Activated naive CD8-positive, alpha-beta T cell treated with anti-CD3 and anti-CD28 coated beads, Interleukin-2, amount 50 U/mL, for 16 hours (primary cell): ENCODE measurements around the gene CEP164.
"Not testable (repeated sequence)": the region's sequence is repeated elsewhere in the genome, so short reads cannot be mapped to it uniquely, and the experiment has no call there.

Source experiments
- DNase-seq: peaks from one replicate; pipeline ENCODE4 v3.0.0-alpha.2; 2020; ENCODE audit warnings: low read depth, low spot score

CEP164 gene

DNA sequence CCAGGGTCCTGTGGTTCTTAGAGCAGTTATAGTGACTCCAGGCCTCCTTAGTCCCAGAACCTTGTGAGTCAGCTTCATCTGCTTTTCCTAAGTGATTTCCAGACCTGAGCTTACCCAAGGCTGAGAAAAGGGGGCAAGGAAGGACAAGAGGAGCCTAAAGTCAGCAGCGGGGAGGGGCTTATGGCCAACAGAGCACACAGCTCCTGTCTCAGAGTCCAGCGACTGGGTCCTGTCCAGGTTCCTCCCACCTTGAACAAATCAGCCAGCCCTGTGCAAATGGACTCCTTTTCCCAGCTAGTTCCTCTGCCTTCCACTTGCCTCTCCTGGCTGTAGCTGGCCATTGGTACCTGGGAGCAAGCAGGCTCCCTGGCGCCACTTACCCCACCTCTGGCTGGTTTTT lies 22.5 kb upstream of the CEP164 start:
- no peak for DNase-seq

DNA sequence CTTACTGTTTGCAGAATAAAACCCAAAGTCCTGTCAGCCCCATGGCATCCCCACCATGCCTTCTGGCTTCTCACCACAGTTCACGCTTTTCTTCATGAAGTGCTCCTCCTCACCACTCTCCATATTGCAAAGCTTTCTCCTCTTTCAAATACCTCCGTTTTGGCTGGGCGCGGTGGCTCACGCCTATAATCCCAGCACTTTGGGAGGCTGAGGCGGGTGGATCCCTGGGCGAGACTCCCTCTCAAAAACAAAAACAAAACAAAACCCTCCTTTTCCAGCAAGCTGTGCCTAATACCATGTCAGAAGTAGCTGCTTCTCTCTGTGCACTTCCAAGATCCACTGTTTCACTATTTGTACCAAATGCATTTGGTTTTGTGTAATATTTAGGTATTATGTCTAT lies 18.3 kb upstream of the CEP164 start:
- DNase-seq = no peak

DNA sequence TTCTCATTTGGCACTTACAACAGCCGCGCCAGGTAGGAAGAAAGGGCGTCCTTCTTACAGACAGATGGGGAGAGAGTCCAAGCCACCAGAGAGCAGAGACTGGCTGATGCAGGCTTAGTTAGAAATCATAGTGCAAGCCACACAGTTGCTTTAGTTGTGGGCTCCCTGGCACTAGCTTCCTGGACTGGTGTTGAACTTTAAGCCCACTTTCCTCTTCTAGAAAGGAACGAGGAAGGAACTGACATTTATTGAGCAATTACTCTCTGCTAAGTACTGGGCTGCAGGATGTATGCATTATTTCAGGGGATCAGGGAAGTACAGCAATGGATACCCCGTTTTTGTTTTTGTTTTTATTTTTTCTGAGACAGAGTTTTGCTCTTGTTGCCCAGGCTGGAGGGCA lies 14.6 kb upstream of the CEP164 start:
- no peak for DNase-seq

DNA sequence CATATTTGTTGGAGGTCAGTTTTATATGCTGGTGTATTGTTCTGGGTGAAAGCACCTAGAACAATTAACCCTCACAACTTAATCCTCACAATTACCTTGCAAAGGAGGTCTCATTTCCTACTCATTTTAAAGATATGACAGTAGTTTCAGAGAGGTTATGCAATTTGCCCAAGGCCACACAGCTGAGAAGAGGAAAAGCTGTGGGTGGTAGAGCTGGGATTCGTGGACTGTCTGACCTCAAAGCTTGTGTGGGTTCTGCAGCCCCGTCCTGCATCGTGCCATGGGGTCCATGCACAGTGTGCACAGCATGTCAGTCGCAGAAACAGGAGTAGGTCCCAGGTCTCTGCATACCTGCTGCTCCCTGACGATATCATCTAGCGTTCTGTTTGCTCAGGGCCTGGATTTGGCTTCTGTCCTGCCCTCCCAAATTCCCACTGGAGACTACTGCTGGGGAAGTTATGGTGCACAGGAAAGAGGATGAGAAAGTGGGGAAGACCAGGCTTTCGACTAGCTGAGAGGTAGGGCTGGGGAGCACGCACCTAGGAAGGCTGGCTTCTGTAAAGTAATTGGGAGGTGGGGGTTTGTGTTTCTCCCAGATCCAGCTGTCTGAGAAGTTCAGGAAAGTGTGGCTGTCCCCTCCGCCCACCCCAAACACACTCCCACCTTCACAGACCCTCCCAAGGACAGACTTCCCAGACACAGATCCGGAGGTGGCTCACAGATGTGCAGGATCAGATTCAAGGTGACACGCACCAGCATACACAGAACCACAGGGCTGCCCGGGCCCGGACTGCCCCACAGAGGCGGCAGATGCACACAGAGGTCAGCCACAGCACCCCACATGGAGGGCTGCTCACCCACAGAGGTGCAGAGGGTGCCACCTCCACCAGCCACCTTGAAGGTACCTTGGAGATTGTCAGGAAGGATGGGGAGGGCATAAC lies 13.6 kb upstream of the CEP164 start:
- DNase-seq = no peak

DNA sequence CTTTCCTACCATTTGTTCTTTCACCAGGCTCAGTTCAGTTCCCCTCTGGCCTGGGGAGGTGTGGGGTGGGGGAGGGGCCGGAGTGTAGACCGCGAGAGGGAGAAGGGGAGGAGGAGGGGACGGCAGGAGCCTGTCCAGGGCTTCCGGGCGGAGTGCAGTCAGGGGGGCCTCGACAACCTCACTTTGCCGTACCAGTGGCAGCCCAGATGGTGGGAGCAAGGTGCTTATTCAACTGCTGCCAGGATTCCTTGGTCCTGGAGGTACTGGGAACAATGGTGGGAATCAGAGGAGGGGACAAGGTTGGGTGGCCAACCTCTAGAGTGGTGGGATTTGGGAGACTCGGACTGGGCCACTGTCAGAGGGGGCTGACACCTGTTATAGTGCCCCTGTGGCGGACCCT lies 12.8 kb upstream of the CEP164 start:
- no peak for DNase-seq

DNA sequence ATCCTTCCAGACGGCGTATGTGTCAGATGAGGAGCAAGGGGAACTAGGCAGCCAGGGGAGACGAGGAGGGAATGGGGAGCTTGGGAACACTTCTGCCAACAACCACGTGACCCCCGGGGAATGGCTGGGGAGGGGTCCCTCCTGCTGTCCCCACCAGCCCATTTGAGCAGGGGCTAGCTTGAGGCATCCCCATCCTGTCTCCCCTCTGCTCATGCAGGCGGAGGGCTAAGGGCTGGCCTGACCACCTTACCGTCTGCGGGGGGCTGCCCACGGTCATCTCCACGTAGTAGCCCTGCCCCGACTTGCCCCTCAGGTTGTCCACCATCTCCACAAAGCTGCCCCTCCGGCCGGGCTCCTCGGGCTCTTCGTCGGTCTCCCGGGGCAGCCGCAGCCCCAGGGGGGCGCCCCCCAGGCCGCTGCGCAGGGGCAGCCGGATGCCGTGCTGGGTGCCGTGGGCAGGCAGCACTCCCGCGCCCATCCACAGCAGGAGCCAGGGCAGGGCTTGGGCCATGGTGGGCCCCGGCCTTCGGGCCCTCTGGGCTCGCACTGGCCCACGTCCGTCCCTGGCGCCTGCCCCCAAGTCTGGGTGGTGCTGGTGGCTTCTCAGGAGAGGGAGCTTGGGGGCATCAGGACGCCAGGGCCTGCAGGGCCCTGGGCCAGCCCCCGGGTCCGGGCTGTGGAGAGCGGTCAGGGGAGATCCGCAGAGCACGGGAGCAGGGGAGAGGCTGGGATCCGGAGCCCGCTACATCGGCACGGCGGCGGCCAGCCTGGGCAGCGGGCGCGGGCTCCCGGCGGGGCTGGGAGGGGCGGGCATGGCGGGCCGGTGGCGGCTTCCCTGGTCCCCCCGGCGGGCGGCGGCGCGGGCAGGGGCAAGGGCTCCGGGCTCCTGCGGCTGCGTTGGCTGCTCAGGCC lies 12.1 kb upstream of the CEP164 start:
- no peak for DNase-seq

DNA sequence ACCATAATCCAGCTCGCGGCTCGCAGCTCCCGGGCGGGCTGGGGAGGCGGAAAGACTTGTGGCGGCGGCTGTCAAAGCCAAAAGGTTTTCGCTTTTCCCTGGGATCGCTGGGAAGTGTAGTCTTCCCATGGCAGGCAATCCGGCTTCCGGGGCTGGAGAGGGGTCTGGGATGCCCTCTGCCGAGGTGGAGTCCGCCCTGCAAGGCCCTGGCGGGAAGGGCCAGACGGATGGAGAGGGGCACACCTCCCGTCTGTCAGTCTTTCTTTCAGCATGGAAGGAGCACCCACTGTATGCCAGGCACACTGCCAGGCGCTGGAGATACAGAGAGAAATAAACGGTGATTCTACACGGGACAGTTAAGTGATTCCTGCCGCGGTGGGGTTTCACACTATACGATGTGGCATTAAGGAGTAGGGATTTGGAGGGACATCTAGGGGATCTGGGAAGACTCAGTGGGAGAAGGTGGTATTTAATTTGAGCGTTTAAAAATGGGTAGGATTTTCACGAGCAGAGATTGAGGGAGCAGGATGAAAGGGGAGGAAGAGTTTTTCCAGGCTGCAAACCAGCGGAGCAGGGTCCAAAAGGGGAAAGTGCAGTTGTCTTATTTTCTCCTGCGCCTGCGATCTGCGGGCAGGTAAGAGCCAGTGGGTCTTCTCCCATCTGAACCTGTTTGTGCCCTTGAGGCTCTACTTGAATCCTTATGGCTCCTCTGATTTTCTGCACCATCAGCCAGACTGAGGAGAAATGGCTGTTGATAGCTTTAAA lies 11.3 kb upstream of the CEP164 start, which contains the start of gene BACE1:
Gene BACE1, minus strand, starts transcription at position 60 of the 765 bp plus-strand sequence. CDS start 461 bp downstream, outside the sequence.
- no peak for DNase-seq

DNA sequence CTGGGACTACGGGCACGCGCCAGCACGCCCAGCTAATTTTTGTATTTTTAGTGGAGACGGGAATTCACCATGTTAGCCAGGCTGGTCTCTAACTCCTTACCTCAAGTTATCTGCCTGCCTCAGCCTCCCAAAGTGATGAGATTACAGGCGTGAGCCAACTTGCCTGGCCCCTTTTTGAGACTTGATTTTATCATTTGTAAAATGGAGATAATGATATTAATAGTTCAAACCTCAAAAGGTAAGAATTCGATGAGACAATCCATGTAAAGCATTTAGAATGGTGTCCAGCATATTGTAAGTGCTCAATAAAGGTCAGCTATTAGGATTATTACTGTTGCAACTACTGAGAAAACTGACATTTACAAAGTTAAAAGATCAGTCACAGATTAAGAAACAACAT lies 8.9 kb upstream of the CEP164 start:
- no peak for DNase-seq

DNA sequence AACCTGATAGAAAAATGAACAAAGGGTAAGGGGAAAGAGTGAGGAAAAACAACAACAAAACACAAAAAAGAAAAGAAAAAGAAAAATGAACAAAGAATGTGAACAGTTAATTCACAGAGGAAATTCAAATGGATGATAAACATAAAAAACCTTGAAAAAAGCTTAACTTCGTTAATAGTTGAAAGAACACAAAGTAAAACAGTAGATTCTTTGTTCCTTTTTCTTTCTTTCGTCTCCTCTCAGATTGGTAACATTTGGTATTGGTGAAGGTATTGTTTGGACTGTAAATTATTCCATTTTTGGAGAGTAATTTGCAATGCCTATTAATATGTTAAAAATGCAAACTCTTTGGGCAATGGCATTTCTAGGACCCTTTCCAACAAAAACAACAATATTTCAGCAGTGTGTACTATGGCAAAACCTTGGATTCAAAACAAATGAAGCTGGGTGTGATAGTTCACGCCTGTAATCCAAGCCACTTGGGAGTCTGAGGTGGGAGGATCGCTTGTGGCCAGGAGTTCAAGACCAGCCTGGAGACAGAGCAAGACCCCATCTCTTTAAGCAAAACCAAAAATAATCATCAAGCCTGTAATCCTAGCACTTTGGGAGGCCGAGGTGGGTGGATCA lies 8.3 kb upstream of the CEP164 start:
- no peak for DNase-seq

DNA sequence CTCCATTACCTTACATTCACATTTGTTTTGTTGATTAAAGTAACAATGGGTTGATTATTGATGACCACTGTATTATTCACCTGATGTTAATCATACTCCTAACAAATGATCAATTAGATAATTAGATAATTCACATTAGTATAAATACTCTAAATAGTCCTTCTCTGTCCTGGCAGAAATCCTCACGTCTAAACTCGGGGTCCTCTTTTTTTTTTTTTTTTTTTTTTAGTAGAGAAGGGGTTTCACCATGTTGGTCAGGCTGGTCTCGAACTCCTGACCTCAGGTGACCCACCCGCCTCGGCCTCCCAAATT lies 443 bp upstream of the CEP164 start:
- not testable (repeated sequence) for DNase-seq

DNA sequence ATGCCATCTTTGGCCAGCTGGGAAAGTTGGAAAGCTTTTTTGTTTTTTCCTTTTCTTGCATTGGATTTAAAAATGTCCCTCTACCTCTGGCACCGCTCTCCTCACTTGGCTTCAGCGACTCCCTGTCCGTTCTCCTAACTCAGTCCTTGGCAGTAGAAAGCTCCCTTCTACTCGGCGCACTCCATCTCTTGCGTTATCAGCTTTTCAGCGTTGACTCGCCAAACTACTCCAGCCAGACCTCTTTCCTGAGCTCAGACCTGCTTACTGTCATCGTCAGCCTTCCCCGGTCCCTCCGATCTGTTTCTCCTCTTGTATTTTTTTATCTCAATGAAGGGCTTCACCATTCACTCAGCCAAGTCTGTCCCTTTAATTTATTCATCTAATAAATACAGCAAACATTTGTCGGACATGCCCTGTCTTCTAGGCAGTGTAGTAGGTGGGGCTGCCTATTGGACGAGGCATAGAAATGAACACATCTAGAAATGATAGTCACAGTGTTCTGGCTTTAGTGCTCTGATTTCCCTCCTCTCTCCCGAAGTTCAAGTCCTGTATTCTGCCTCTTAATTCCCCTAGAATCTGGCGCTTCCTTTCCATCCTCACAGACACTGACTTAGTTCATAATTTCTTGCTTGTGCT lies 839 bp downstream of the CEP164 start:
- DNase-seq = no peak

DNA sequence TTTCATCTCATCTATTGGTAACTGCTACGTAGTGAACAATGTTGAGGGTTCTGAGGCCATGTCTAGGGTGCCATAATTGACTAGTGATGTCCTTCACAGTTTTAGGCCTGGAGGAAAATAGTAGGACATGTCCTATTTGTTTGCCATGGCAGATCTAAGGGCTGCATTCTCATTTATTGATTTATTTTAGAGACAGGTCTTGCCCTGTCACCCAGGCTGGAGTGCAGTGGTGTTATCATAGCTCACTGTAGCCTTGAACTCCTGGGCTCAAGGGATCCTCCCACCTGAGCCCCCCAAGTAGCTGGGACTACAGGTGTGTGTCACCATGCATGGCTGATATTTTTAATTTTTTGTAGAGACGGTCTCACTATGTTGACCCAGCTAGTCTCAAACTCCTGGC lies 5.2 kb downstream of the CEP164 start:
- no peak for DNase-seq

DNA sequence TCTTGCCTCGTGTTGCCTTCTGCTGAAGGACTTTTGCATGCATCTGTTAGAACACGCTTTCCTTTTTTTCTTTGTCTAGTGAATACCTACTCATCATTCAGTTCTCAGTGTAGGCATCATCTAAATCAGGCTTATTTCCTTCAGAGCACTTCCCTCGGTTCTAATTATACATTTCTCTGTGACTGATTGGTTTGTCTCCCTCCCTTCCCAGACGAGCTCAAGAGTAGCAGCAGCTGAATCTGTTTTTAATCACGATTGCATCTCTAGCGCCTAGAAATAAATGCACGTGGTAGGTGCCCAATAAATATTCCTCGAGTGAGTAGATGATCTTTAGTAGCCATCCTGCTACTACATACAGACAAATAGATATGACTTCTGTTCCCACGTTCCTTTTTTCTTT lies 6.3 kb downstream of the CEP164 start:
- DNase-seq = no peak

DNA sequence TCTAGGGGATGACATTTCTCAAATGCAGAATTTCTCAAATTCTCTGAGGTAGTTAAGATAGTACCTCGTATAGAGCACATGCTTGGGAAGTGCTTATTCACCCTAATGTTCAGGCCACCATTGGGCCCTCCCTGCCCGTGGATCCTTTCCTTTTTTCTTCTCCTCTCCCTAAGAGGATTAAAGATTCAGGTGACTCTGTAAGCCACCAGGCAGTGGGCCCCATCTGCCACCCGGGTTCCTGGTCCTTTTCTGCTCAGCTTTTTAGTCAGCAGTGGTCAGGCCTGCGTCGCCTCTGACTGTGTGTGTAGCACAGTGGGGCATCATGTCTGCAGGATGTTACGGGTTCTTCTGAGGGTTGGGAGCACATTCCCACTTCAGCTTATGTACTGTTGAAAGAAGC lies 7.2 kb downstream of the CEP164 start:
- no peak for DNase-seq

DNA sequence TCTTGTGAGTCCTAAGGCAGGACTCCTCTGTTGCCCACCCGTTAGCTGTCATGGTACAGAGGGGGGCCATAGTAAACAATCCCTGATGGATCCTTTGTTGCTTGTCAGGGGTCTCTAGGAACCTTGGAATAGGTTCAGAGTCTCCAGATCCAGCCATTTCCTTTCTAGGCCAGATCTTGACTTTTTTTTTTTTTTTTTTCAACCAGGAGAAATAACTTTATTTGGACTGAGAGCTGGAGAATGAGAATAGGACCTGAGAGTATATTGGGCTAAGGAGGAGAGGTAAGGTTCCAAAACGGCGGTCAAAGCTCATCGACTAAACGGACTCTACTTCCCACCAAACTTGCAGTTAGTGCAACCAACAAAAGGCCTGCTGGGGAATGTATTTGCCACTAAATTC lies 7.7 kb downstream of the CEP164 start:
- DNase-seq = no peak

DNA sequence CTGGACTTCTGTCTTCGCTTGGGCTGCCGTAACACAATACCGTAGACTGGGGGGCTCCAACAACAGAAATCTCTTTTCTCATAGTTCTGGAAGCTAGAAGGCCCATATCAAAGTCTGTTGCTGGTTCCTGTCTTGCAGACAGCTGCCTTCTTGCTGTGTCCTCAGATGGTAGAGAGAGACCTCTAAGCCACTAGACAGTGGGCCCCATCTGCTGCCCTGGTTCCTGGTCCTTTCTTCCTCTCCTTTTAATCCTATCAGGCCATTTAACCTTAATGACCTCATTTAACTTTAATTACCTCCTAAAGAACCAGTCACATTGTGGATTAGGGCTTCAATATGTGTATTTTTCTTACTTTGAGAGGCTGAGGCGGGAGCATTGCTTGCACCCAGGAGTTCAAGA lies 9.4 kb downstream of the CEP164 start:
- no peak for DNase-seq

DNA sequence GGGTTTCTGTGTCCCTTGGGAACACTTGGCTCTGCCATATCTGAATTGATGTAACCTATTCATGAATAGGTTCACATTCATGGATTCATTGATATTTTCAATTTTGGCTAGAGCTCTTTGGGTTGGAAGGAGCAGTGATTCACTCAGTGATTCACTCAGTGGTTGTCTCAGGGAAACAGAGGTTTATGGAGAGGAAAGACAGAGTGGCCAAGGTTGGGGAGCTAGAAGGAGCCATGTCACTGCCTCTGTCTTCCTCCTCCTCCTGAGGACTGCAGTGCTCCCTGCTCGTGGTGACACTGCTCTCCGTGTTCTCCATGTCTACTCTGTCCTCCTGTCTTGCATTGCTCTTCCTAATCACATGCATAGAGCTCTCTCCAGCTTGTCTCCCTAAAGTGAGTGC lies 17.4 kb downstream of the CEP164 start:
- no peak for DNase-seq

DNA sequence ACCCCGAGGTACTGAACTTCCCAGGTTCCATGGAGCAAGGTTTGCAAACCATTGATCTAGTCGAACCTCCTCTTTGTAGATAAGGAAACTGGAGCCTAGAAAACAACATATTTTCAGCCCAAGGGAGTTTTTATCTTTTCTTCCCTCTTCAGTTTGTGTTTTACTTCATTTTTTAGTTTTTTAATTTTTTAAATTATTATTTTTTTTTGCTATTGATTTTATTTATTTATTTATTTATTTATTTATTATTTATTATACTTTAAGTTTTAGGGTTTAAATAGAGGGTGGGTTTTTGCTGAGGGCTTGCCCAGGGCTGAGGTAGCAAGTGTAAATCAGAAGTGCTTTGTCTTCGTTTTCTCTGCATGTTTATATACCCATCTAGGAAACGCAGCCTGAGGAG lies 26.9 kb downstream of the CEP164 start:
- DNase-seq = no peak

DNA sequence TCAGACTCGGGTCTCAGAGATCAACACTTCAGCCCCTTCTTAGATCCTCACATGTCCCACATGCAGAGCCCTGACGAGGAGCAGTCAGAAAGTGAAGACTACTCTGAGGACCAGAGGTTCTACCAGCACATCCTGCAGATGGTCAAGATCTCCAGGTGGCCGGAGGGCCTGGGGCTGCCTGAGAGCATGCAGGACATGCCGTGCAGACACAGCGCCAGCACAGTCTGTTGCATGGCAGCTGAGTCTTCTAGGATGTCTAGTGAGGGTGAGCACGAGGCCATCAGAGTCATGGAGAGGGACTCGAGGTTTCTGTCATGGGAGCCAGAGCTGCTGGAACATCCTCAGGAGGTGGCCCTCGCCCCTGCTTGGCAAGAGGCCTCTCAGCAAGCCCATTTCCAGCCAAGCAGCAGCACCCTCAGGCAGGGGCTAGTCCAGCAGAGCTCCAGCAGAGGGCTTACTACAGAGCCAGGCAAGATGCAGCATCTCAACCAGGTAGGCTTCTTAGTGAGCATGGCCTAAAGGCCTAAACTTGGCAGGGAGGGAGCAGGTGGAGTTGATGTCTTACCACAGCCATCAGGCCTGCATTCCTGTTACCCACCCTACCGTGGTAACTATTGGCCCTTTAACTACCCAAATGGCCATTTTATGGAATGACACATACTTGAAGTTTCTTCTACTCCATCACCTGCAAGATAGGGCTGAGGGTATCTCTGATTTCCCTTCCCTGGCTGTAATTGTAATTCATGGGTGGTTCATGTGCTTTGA lies 28.7 kb downstream of the CEP164 start:
- no peak for DNase-seq

DNA sequence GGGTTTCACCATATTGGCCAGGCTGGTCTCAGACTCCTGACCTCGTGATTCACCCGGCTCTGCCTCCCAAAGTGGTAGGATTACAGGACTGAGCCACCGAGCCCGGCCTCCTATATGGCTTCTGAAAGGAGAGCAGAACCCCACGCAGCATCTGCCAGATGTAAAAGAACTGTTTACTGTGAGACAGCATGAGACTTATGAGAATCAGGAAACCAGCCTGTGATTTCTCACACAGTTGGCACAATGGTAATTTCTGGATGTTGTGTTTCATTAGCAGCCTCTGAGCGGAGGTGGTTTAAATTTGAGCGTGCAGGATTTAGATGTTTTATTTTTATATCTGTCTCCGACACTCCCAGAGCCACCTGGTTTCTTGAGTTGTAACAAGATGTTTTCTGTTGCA lies 33.8 kb downstream of the CEP164 start:
- DNase-seq = no peak
